HG03135 (cell line): ENCODE results near the gene MRPS2.
"Not testable (repeated sequence)": the region's sequence is repeated elsewhere in the genome, so short reads cannot be mapped to it uniquely, and the experiment has no call there.

Experiments
- ATAC-seq: cut with Tn5 transposase; IDR thresholded peaks from one replicate; pipeline ENCODE4 v1.9.1; 2021; ENCODE audit warnings: mild to moderate bottlenecking, moderate library complexity; ENCODE audit not compliant: unreplicated experiment

Gene MRPS2

DNA sequence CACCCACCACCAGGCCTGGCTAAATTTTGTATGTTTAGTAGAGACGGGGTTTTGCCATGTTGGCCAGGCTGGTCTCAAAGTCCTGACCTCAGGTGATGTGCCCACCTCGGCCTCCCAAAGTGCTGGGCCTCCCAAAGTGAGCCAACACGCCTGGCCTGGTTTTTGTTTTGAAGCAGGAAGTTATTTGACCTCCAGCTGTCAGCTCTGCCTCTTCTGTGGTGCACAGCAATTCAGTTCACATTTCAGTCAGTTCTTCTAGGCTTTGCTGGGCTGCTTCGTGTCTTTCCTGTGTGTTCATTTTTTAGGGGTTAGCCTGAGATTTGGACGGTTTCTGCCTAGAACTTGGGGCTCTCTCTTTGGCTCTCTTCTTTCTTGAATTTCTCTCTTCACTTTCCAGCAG is 29.7 kb downstream of the MRPS2 start:
- ATAC-seq, result no peak

DNA sequence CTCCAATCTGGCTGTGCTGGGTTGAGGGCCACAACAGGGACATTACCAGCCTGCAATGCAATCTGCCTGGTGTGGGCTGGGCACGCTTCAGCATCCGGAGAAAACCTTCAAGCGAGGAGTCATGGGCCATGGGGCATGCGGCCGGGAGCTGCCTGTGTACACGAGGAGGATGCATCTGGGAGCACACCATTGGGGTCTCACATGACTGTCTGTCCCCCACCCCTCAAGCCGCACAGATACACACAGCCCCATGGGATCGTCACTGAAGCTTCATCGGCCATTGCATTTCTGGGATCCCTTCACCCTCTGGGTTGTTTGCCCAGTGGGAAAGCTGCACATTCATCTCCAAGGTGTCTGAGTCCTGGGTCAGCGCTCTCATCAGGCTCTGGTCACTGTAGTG is 30.6 kb downstream of the MRPS2 start:
- no peak for ATAC-seq

DNA sequence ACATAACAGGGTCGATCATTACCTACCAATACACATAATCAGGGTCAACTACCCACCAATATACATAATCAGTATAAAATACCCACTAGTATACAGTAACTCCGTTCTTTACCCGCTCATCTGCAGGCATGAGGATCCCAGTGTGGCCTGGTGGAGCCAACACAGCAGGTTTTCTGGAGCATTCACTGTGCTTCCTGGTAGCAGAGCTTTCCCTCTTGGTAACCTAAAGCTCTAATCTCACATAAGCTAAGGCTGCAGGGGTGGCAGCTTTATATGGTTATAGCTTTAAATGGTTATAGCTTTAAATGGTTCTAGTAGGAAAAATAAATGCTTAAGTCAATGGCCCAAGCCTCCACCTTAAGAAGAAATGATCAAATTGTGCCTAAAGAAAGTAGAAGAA is 32.6 kb downstream of the MRPS2 start:
- no peak for ATAC-seq

DNA sequence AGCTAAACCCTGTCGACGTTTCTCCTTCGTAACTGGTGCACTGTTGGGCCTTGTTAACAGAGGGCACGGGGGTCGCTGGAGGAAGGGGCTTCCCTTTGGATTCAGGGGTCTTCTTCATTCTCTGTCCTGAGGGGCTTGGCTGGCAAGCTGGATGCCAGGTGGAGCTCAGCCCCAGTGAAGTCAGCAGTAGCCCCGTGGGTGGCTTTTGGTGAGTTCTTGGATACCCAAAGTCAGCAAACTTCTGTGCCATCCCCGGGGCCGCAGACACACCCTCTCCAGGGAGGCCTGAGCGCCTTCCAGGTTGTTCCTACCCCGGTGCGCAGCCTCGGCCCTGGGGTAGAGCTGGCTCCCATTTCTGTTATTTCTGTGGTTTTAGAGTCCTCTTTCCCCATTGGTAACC is 33.2 kb downstream of the MRPS2 start:
- no peak for ATAC-seq

DNA sequence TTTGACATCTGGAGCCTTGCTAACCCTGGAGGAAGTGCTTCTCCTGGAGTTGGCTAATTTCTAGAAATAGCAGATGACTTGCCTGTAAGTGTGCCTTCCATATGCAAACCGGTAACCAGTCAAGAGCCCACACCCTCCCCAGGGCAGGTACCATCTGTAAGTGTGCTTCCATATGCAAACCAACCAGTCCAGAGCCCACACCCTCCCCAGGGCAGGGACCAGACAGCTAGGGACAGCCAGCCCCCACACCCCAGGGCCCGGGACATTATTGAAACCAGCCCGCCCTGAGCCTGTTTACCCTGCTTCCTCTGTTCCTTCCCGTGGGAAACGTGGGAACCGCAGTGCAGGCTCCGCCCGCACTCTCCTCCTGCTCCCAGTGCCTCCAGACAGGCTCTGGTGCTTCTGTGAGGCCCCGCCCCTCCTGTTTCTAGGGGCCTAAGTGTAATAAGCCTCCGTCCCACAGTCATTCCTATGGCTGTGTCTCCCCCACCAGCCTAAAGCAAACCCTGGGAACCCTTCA is 33.8 kb downstream of the MRPS2 start:
- not testable (repeated sequence) for ATAC-seq

DNA sequence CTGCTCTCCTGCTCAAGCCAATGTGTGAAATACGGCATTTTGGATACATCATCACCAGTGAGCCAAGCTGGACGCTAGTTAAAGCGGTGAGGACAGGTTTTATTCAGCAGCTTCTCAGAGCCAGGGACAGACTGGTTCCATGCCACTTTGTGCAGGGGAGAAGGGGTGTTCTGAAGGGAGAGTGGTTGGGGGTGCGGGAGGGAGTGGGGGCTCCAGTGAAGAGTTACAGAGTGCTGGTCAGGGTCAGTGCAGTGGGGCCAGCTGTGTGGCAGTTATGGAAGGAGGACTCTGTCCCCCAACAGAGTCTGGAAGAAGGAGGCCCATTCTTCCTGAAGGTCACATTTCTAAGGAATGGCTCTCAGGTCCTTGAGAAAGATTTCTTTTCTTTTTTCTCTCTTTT is 34.3 kb downstream of the MRPS2 start:
- not testable (repeated sequence) for ATAC-seq

DNA sequence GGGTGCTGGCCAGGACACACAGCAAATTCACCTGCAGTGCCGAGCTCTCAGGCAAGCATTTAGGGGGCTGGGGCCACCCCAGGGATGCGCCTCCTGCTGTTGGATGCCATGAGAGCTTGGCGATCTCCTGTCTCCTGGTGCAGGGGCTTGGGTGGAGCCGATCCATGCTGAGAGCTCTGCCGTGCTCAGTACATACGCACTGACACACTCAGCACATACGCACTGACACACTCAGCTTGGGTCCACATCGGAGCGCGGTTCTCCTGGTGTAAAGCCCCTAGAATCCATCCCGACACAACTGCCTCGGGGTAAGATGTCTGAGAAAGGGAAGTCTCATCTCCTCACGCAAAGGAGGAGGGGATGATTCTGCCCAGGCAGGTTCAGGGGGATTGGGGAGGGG is 35.1 kb downstream of the MRPS2 start:
- not testable (repeated sequence) for ATAC-seq

DNA sequence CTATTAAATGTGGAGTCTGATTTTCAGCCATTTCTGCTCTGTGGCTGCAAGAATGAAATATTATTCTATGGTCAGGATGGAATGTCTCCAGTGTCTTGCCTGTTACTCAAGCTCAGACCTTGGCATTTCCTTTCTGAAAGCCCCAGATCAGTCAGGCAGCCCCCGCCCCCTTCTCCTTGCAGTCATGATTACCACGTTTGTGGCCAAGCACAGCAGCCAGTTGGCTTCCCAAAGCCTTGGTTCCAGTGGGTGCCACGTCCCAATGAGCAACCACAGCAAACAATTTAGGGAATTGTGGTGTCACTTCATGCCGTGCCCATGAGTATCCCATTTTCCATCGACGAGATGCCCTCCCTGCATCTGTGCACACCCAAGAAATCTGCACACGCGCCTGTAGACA is 35.7 kb downstream of the MRPS2 start:
- no peak for ATAC-seq

DNA sequence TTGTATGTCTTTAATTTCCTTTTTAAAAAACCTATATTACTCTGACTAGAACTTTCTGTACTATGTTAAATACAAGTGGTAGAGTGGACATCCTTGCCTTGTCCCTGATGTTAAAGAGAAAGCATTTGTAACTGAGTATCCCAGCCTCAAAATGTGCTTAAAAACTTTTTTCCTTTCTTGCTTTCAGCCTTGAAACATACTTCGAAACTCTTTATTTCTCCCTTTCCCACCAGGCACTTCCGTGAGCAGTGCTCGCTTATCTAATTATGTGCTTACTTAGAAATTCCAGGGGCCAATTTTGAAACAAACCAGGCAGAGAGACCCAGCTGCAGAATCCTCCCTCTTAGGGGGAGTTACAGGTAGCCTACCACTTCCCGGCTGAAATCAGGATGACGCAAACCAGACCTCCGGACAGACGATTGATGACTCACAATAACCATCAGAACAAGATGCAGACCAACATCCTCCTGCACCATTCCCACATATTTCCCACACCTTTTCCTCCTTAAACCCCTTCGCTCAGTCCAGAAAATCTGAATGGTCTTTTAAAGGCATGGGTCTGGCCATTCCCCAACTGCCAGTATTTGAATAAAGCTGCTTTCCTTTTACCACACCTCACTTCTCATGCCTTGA is 42.9 kb downstream of the MRPS2 start:
- ATAC-seq, result not testable (repeated sequence)

DNA sequence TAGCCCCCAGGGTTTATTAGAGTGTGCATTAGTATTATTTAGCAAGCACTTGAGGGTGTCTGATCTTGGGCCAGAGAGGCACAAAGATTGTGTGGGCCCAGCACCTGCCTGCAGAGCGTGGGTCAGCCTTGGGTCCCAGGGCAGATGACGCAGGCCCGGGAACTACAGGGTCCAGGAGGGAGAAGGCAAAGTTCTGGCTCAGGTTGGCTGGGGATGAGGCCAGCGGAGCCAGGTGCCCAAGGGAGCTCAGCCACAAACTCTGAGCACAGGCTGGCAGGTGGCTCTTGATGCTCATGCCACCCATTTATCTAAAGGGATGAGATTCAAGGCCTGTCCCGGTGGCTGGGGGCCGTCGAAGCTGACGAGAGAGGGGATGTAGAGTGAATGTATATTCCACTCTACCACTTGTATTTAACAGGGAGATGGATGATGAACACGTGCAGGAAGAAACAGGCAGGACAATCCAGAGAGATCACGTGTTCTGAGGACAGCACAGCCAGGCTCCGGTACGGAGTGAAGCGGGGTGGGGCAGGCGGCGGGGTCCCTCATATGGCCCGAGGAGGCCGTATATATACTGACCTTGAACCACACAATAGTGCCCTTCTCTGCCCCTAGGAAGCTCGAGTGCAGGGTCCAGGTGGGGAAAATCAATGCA is 44.6 kb downstream of the MRPS2 start:
- no peak for ATAC-seq

DNA sequence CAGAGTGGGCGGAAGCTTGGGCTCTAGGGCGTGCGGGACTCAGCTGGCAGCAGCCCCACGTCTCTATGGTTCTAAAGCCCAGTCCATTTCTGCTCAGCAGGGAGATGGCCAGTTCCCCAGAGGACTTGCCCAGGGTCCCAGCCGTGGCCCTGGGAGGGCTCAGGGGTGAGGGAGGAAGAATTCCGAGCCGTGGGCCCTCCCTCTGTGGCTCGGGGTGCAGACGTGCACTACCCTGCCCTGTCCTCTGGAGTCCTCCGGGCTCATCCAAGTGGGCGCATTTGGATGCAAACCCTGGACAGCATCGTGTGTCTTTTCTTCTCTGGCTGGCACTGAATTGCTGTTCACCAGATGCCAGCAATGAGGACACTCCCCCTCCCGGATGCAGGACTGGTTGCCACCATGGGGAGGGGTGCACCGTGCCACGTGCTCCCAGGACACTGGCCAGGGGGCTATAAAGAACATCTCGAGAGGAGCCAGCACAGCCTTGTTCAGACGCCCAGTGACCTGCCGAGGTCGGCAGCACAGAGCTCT is 45.2 kb downstream of the MRPS2 start, which contains the start of gene OBP2A:
TSS of gene OBP2A (plus strand) at position 481 of the 531 bp plus-strand sequence. CDS start 55 bp downstream, outside the sequence.
- not testable (repeated sequence) for ATAC-seq

DNA sequence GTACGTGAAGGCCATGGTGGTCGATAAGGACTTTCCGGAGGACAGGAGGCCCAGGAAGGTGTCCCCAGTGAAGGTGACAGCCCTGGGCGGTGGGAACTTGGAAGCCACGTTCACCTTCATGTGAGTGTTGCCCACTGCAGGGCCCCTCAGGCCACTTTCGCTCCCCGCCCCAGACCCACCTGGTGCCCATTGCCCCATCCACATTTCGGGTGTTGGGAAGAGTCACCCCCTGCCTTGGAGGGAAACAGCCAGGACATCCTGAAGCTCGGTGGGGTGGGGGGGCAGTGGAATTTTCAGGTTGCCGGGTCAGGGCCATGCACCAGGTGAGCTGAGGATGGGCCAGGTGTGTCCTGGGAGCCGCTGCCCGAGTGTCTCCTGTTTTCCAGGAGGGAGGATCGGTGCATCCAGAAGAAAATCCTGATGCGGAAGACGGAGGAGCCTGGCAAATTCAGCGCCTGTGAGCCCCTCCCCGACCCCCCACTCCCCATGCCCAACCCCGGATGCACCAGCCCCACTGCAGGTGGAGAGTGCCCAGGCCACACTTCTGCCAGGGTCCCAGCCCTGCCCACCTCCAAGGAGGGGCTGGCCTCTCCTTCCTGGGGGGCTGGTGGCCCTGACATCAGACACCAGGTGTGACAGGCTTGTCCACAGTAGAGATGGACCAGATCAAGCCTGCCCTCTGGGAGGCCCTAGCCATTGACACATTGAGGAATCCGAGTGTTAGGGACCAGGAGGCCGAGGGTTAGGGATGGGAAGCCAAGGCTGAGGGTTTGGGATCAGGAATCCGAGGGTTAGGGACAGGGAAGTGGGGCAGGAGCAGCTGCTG is 46.5 kb downstream of the MRPS2 start:
- ATAC-seq, result not testable (repeated sequence)

DNA sequence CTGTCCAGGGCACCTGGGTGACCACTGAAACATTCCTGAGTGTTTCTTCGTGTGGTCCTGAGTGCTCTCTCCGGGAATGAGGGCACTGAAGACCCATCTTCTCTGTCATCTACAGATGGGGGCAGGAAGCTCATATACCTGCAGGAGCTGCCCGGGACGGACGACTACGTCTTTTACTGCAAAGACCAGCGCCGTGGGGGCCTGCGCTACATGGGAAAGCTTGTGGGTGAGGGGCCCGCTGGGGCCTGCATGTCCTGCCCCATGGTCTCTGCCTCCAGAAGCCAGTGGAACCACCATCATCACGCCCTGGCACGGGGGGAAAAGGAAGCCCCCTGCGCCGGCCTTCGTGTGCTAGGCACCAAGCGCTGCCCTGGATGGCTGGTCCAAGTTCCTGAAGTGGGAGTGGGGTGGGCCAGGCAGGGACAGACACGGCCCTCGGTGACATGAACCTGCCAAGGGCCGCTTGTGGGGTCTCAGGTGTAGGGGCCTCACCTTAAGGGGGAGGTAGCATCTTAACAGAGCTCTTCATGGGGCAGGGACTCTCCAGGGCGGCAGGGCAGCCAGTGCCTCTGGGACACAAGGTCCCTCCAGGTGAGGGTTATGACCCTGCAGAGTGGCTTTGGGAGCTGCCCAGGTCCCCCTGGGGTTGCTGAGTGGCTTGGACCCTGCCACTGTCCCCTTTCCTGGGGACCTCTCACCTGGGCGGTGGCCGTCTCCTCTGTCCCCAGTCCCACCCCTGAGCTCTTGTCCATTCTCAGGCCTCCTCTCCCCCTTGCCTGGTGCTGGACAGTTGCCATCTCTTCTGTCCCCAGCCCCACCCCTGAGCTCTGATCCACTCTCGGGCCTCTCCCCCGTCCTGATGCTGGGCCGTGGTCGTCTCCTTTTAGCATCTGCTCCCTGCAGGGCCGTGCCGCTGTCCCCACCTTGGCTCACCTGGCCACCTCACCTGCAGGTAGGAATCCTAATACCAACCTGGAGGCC is 47.6 kb downstream of the MRPS2 start:
- ATAC-seq, result no peak

DNA sequence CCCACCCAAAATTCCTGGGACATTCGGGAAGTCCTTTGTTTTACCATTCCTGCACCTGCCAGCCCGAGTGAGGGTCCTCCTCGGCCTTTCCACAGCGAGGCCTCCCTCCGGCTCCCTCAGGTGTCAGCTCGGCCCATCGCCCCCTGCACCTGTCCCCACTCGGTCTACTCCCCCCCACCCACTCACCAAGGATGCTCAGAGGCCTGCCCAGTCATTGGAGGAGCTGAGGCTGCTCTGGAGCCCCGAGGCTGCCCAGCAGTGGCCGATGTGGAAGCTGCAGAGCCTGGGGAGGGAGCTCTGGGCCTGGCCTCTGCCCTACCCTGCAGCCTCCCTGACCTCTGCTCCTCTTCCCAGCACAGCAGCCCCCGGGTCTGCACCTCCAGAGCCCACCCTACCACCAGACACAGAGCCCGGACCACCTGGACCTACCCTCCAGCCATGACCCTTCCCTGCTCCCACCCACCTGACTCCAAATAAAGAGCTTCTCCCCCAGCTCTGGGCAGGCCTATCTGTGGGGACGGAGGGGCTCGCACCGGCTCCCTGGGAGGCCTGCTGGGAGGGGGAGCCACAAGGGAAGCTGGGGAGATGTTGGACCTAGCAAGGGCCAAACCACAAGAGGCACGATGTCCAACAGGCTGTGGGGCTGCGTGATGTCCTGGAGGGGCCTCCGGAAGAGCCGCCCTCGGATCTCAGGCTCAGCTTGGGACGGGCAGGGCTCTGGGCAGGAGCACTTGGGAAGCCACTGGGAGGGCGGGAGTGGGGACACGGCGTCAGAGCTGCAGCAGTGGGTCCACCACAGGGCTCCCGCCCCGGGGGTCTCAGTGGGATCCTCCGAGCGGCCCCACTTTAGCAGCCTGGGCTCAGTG is 49.2 kb downstream of the MRPS2 start:
- not testable (repeated sequence) for ATAC-seq

DNA sequence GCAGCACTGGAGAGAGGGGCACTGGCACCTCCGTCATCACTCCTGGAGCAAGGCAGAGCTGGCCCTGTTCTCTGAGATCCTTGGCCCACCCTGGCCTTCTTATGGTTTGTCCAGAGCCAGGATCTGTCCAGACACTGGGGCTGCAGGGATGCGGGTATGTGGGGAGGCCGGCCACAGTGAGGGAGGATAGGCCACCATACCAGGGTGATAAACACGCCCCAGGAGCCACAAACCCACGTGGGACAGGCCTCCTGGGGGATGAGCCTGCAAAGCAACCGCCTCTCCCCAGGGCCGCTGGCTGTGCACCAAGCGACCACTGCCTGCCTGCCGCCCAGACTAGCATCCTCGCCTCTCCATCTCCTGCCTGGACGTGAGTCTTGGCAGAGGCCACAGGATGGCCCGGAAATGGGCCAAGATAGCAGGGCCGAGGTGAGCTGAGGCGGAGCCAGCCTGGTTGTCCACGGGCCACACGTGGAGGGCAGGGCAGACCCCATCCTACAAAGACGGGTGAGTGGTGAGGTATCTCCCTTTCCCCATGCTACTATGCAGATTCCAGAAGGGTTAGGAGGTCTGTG is 49.9 kb downstream of the MRPS2 start:
- ATAC-seq, result no peak

DNA sequence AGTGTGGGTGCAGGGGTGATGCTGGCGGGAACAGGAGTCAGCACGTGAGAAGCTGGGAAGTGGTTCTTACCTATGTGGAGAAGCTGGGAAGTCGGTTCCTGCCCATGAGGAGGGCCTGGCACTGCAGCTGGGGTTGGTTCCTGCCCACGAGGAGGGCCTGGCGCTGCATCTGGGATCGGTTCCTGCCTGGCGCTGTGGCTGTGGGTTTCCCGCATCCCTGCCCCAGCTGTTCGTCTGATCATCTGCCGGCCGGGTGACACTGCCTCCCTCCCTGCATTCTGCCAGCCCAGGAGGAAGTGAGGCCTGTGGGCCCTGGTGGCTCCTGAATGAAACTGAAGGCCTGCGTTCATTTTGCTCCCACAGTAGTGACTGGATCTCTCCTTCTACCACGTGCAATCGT is 50.5 kb downstream of the MRPS2 start:
- no peak for ATAC-seq

DNA sequence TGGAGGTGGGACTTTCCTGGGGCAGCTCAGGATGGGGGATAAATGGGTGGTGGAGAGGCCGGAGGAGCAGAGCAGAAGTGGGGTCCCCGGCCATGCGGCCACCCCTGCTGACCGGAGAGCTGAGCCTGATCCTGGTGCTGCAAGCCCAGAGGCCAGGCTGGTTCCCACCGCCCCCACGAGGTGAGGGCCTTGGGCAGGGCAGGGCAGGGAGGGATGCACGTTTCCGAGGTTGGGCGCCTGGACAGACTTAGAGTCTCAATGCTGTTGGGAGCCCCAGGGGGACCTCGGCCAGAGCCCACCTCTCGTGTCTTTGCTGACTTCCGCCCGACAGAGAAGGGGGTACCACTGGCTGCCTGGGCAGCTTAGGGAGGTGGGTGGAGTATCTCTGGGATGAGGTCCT is 51.0 kb downstream of the MRPS2 start:
- ATAC-seq, result no peak

DNA sequence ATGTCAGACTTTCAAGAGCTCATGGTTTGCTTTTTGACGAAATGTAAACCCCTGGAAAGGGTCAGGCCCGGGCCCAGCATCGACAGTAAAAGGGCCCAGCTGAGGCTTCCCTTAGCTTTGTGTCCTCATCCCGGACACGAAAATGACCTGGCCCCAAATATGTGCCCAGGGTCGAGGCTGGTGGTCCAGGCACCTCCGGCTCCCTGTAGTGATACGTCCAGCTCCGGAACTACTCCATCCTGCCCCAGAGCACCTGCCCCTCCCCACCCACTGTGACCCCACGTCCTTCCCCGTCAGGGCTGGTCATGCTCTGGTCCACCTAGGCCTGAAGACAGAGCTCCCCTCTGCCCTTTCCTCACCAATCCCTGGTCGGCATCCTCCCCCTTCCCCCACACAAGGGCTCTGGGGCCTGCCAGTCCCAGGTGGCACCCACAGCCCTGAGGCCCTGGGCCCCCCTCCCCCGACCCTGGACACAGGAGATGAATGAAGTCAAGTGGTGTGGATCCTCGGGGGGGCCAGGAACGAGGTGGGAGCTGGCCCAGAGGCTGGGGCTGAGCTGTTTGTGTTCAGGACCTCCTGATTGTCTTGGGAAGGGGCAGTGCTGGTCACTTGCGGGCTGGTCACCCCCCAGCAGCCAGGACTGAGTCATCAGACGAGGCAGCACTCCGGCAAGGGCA is 51.7 kb downstream of the MRPS2 start:
- no peak for ATAC-seq
